ENCODE results near the gene MPZL3.
"Not testable (repeated sequence)": the region's sequence is repeated elsewhere in the genome, so short reads cannot be mapped to it uniquely, and the experiment has no call there.

Gene MPZL3

GRCh38 chr11:118211006-118211405 is 41.2 kb downstream of the MPZL3 start:
- DNase-seq = no peak

GRCh38 chr11:118210323-118210722 is 41.8 kb downstream of the MPZL3 start:
- no peak for DNase-seq

GRCh38 chr11:118209033-118209432 is 43.1 kb downstream of the MPZL3 start:
- DNase-seq = no peak

GRCh38 chr11:118207079-118207478 is 45.1 kb downstream of the MPZL3 start:
- no peak for DNase-seq

- no peak for DNase-seq
These were observed 45.7 kb downstream of the MPZL3 start for GRCh38 chr11:118206391-118207031.

GRCh38 chr11:118205606-118206378 is 46.4 kb downstream of the MPZL3 start:
- DNase-seq = no peak

GRCh38 chr11:118202599-118203422 is 49.4 kb downstream of the MPZL3 start:
- peak; percentile 73 for DNase-seq

- DNase-seq = peak; percentile 42
These were observed 50.2 kb downstream of the MPZL3 start for GRCh38 chr11:118201966-118202365.

GRCh38 chr11:118200901-118201680 is 51.1 kb downstream of the MPZL3 start:
- DNase-seq = peak; percentile 88

- no peak for DNase-seq
These were observed 51.7 kb downstream of the MPZL3 start for GRCh38 chr11:118200497-118200896.

- no peak for DNase-seq
These were observed 53.0 kb downstream of the MPZL3 start for GRCh38 chr11:118199135-118199534.

- peak; percentile 79 for DNase-seq
These were observed 53.8 kb downstream of the MPZL3 start for GRCh38 chr11:118198370-118198769.

- no peak for DNase-seq
These were observed 57.1 kb downstream of the MPZL3 start for GRCh38 chr11:118194835-118195627.

GRCh38 chr11:118193910-118194566 is 58.1 kb downstream of the MPZL3 start:
- DNase-seq = no peak

- not testable (repeated sequence) for DNase-seq
These were observed 59.3 kb downstream of the MPZL3 start for GRCh38 chr11:118192817-118193216.

- not testable (repeated sequence) for DNase-seq
These were observed 61.1 kb downstream of the MPZL3 start for GRCh38 chr11:118190942-118191506.

GRCh38 chr11:118186346-118187107 is 65.6 kb downstream of the MPZL3 start:
- DNase-seq = no peak

- DNase-seq = no peak
These were observed 67.2 kb downstream of the MPZL3 start for GRCh38 chr11:118184784-118185579.

GRCh38 chr11:118183691-118184090 is 68.5 kb downstream of the MPZL3 start:
- not testable (repeated sequence) for DNase-seq

All from CD4-positive, alpha-beta T cell treated with Interleukin-4 for 4 hours (primary cell).